WTC11 (cell line): Measurements from ENCODE around the gene EGLN1.

ENCODE experiments used
- CBFB ChIP-seq: sonication (generic); formaldehyde crosslinking; IDR thresholded peaks from 2 replicates; pipeline ENCODE4 v1.8.1; 2022; ENCODE audit warnings: mild to moderate bottlenecking, low read depth, missing genetic modification reagents
- CREM ChIP-seq: sonication (generic); formaldehyde crosslinking; IDR thresholded peaks from 2 replicates; pipeline ENCODE4 v1.8.1; 2022; ENCODE audit warnings: mild to moderate bottlenecking, missing genetic modification reagents, moderate library complexity
- ELF4 ChIP-seq: sonication (generic); formaldehyde crosslinking; IDR thresholded peaks from 2 replicates; pipeline ENCODE4 v1.8.1; 2022; ENCODE audit warnings: low read depth, mild to moderate bottlenecking, moderate library complexity, missing genetic modification reagents
- FOXP1 ChIP-seq: sonication (generic); formaldehyde crosslinking; IDR thresholded peaks from 2 replicates; pipeline ENCODE4 v1.8.0; 2022; ENCODE audit warnings: missing genetic modification reagents, mild to moderate bottlenecking, moderate library complexity, borderline replicate concordance
- NFYB ChIP-seq: sonication (generic); formaldehyde crosslinking; conservative IDR thresholded peaks from 2 replicates; pipeline ENCODE4 v1.8.0; 2022; ENCODE audit warnings: low read depth, missing genetic modification reagents
- NR2C2 ChIP-seq: sonication (generic); formaldehyde crosslinking; IDR thresholded peaks from 2 replicates; pipeline ENCODE4 v1.8.0; 2022; ENCODE audit warnings: mild to moderate bottlenecking, missing genetic modification reagents
- RELA ChIP-seq: sonication (generic); formaldehyde crosslinking; IDR thresholded peaks from 2 replicates; pipeline ENCODE4 v1.8.1; 2022; ENCODE audit warnings: missing genetic modification reagents, mild to moderate bottlenecking, borderline replicate concordance
- TF ChIP-seq, protein P1 (sequence below): fragments of 200-600 bp; IDR thresholded peaks from 2 replicates; pipeline ENCODE4 v1.8.0; 2022; ENCODE audit warnings: antibody characterized with exemption
- TF ChIP-seq, protein P2 (sequence below): sonication (generic); formaldehyde crosslinking; IDR thresholded peaks from 2 replicates; pipeline ENCODE4 v1.8.1; 2022; ENCODE audit warnings: mild to moderate bottlenecking, moderate library complexity, missing genetic modification reagents
- TF ChIP-seq, protein P3 (sequence below): sonication (generic); formaldehyde crosslinking; IDR thresholded peaks from 2 replicates; pipeline ENCODE4 v1.8.0; 2022; ENCODE audit warnings: mild to moderate bottlenecking, missing genetic modification reagents
- TF ChIP-seq, protein P4 (sequence below): sonication (generic); formaldehyde crosslinking; IDR thresholded peaks from 2 replicates; pipeline ENCODE4 v1.8.1; 2023; ENCODE audit warnings: mild to moderate bottlenecking, missing genetic modification reagents
- TF ChIP-seq, protein P5 (sequence below): sonication (generic); formaldehyde crosslinking; IDR thresholded peaks from 2 replicates; pipeline ENCODE4 v1.8.0; 2022; ENCODE audit warnings: mild to moderate bottlenecking, missing genetic modification reagents

DNA sequence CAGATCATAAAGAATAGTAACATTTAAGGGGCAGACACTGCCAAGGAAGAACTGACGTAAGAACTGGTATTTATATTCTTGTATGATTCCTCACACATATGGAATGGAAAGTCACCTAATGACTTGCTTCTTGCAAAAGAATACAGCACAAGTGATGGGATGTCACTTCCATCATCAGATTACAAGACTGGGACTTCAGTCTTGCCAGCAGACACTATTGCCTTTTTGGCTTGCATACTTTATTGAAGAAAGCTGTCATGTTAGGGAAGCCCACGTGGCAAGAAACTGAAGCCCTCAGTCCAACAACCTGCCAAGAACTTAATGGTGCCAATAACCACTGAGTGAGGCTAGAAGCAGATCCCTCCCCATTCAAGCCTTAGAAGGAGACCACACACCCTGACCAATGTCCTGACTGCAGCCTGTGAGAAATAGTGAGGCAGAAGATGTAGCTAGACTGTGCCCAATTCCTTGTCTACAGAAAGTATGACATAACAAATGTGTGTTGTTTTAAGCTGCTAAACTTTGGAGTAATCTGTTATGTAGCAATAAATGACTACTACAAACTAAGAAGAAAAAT, 12.0 kb downstream of the EGLN1 start:
- TF ChIP-seq ELF4 (CRISPR knock-in tag) (no peak), CREM (CRISPR knock-in tag) (no peak), CBFB (CRISPR knock-in tag) (no peak), RELA (CRISPR knock-in tag) (no peak), NFYB (CRISPR knock-in tag) (no peak), NR2C2 (CRISPR knock-in tag) (no peak), FOXP1 (CRISPR knock-in tag) (no peak)
- TF ChIP-seq, protein P1, sequence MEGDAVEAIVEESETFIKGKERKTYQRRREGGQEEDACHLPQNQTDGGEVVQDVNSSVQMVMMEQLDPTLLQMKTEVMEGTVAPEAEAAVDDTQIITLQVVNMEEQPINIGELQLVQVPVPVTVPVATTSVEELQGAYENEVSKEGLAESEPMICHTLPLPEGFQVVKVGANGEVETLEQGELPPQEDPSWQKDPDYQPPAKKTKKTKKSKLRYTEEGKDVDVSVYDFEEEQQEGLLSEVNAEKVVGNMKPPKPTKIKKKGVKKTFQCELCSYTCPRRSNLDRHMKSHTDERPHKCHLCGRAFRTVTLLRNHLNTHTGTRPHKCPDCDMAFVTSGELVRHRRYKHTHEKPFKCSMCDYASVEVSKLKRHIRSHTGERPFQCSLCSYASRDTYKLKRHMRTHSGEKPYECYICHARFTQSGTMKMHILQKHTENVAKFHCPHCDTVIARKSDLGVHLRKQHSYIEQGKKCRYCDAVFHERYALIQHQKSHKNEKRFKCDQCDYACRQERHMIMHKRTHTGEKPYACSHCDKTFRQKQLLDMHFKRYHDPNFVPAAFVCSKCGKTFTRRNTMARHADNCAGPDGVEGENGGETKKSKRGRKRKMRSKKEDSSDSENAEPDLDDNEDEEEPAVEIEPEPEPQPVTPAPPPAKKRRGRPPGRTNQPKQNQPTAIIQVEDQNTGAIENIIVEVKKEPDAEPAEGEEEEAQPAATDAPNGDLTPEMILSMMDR = no peak
- TF ChIP-seq, protein P2, sequence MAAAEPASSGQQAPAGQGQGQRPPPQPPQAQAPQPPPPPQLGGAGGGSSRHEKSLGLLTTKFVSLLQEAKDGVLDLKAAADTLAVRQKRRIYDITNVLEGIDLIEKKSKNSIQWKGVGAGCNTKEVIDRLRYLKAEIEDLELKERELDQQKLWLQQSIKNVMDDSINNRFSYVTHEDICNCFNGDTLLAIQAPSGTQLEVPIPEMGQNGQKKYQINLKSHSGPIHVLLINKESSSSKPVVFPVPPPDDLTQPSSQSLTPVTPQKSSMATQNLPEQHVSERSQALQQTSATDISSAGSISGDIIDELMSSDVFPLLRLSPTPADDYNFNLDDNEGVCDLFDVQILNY (CRISPR knock-in tag) = no peak
- TF ChIP-seq, protein P3, sequence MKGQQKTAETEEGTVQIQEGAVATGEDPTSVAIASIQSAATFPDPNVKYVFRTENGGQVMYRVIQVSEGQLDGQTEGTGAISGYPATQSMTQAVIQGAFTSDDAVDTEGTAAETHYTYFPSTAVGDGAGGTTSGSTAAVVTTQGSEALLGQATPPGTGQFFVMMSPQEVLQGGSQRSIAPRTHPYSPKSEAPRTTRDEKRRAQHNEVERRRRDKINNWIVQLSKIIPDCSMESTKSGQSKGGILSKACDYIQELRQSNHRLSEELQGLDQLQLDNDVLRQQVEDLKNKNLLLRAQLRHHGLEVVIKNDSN (CRISPR knock-in tag) = no peak
- TF ChIP-seq, protein P4, sequence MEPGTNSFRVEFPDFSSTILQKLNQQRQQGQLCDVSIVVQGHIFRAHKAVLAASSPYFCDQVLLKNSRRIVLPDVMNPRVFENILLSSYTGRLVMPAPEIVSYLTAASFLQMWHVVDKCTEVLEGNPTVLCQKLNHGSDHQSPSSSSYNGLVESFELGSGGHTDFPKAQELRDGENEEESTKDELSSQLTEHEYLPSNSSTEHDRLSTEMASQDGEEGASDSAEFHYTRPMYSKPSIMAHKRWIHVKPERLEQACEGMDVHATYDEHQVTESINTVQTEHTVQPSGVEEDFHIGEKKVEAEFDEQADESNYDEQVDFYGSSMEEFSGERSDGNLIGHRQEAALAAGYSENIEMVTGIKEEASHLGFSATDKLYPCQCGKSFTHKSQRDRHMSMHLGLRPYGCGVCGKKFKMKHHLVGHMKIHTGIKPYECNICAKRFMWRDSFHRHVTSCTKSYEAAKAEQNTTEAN (CRISPR knock-in tag) = no peak
- TF ChIP-seq, protein P5, sequence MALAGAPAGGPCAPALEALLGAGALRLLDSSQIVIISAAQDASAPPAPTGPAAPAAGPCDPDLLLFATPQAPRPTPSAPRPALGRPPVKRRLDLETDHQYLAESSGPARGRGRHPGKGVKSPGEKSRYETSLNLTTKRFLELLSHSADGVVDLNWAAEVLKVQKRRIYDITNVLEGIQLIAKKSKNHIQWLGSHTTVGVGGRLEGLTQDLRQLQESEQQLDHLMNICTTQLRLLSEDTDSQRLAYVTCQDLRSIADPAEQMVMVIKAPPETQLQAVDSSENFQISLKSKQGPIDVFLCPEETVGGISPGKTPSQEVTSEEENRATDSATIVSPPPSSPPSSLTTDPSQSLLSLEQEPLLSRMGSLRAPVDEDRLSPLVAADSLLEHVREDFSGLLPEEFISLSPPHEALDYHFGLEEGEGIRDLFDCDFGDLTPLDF (CRISPR knock-in tag) = no peak
